Body of pancreas (tissue), 4 donors: Measurements from ENCODE around the gene VWF.

Experiments
- POLR2A ChIP-seq, 3 donors: fragments of 450-650 bp; IDR thresholded peaks; one replicate each; pipeline ENCODE4 v1.6.1; 2016; ENCODE audit warnings: antibody characterized with exemption in 3 of 3, mild to moderate bottlenecking in 2 of 3
- TF ChIP-seq, protein P1 (sequence below), 7 experiments: fragments of 450-650 bp in 4 of 7; fragments of 200-600 bp in 3 of 7; sonication (generic) in 3 of 7; IDR thresholded peaks; one replicate each; pipeline ENCODE4 v1.5.1; 2016 to 2019; ENCODE audit warnings: antibody characterized with exemption in 7 of 7

- no peak for TF ChIP-seq POLR2A (IDR thresholded peaks at IDR 0.05)
- TF ChIP-seq, protein P1, sequence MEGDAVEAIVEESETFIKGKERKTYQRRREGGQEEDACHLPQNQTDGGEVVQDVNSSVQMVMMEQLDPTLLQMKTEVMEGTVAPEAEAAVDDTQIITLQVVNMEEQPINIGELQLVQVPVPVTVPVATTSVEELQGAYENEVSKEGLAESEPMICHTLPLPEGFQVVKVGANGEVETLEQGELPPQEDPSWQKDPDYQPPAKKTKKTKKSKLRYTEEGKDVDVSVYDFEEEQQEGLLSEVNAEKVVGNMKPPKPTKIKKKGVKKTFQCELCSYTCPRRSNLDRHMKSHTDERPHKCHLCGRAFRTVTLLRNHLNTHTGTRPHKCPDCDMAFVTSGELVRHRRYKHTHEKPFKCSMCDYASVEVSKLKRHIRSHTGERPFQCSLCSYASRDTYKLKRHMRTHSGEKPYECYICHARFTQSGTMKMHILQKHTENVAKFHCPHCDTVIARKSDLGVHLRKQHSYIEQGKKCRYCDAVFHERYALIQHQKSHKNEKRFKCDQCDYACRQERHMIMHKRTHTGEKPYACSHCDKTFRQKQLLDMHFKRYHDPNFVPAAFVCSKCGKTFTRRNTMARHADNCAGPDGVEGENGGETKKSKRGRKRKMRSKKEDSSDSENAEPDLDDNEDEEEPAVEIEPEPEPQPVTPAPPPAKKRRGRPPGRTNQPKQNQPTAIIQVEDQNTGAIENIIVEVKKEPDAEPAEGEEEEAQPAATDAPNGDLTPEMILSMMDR (IDR thresholded peaks at IDR 0.05), result no peak
Measured at GRCh38 chr12:6123258-6123657, 1.2 kb downstream of the VWF start.
